ENCODE measurements around the gene ENDOV. TPM values are rescaled to one million over a fixed set of nuclear protein-coding genes. Genes with fewer than 3 reads are reported as not detected.

The ENDOV gene
- total RNA-seq, 1 donor from 2014 or later, result 22.8 TPM

DNA sequence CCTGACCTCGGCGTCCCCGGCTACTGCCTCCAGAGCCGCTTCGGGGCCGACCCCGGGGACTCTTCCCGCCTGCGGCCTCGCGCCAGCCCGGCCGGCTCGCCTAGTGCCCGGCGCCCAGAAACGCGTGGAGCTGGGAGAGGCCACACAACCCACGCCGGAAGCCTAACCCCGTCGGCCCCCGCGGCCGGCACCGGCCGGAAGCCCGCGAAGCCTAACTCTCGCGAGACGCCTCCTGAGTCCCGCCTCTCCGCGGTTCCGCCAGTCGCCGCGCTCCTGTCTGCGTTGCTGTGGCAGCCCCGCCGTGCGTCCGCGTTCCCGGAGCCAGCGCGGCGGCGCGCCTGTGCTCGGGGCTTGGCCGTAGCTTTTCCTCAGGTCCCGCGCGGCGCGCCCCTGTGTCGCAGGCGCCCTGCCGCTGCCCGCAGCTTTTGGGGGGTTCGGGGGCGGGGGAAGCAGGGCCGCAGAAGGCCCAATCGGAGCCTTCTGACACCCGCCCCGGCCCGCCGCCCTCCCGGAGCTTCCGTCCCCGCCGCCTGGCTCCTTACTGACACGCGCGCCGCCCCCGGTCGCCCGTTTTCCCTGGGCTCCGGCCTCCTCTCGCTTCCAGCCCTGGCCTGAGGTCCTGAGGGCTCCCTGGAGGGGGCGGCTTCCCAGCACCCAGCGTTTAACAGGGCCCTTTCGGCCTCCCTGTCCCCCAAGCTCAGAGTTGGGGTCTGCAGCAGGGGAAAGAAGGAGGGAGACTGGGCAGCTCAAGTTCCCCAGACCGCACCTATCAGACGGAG is 39.8 kb downstream of the ENDOV start:
- H3K4me1 Mint-ChIP-seq (ENCODE audit: low read depth), result peaks cover 36% of the 10 kb centered on the region
- TF ChIP-seq CTCF (IDR thresholded peaks at IDR 0.05), result peak; percentile 30
- H3K27ac Mint-ChIP-seq (ENCODE audit: unreplicated experiment), result peak overlapping the region; percentile 96
- H3K4me3 Mint-ChIP-seq (ENCODE audit: unreplicated experiment), result peak overlapping the region; percentile 88
- peak; percentile 98 for DNase-seq (ENCODE audit: low spot score)
- H3K9me3 Mint-ChIP-seq (ENCODE audit: low read depth), result no peaks in the 10 kb centered on the region
- H3K36me3 Mint-ChIP-seq (ENCODE audit: low read depth), result peaks cover under 1% of the 10 kb centered on the region
- H3K27me3 Mint-ChIP-seq (ENCODE audit: low read depth), result peaks cover 8% of the 10 kb centered on the region

DNA sequence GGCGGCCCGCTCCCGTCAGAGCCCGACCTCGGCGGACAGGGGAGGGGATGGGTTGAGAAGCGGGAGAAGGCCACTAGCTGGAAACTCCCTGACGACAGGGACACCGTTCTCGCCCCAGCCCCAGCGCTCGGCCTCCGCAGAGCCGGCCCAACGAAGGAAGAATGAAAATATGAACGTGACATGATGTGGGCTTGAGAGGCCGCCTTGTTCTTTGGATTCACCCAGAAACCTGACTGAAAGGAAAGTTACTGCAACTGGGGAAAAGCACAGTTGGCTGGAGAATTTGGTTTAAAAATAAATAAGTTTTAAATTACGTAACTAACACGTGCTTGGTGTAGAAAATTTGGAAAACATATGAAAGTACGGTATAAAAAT is 40.4 kb downstream of the ENDOV start:
- peak; percentile 9 for TF ChIP-seq CTCF (IDR thresholded peaks at IDR 0.05)
- no peaks in the 10 kb centered on the region for H3K9me3 Mint-ChIP-seq (ENCODE audit: low read depth)
- peaks cover 34% of the 10 kb centered on the region for H3K4me1 Mint-ChIP-seq (ENCODE audit: low read depth)
- peak overlapping the region; percentile 96 for H3K27ac Mint-ChIP-seq (ENCODE audit: unreplicated experiment)
- peaks cover 1% of the 10 kb centered on the region for H3K36me3 Mint-ChIP-seq (ENCODE audit: low read depth)
- peak overlapping the region; percentile 88 for H3K4me3 Mint-ChIP-seq (ENCODE audit: unreplicated experiment)
- peaks cover 8% of the 10 kb centered on the region for H3K27me3 Mint-ChIP-seq (ENCODE audit: low read depth)
- no peak for DNase-seq (ENCODE audit: low spot score)

DNA sequence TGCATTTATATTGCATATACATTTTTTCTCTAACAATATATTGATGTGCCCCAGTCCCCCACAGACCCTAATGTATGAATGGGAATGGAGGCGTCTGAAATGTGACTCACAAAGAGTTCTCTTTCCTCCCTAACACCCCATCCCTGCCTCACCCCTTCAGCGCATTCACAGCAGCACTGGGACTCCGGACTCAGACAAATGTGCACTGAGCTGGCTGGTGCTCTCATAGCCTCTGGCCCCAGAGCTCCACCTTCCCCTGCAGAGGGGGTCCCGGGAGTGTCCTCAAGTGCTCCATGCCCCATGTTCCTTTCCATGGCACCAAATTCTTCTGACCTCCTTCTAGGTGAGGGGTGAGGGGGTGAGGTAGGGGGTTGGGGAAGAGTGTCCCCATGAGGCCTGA is 40.8 kb downstream of the ENDOV start:
- Mint-ChIP-seq H3K4me3 (ENCODE audit: unreplicated experiment) (peak overlapping the region; percentile 57), H3K36me3 (ENCODE audit: low read depth) (peaks cover 1% of the 10 kb centered on the region), H3K9me3 (ENCODE audit: low read depth) (no peaks in the 10 kb centered on the region), H3K4me1 (ENCODE audit: low read depth) (peaks cover 34% of the 10 kb centered on the region), H3K27ac (ENCODE audit: unreplicated experiment) (no peak overlapping the region), H3K27me3 (ENCODE audit: low read depth) (peaks cover 8% of the 10 kb centered on the region)
- DNase-seq (ENCODE audit: low spot score), result no peak
- no peak for TF ChIP-seq CTCF (IDR thresholded peaks at IDR 0.05)

GRCh38 chr17:80456465-80457235 is 41.7 kb downstream of the ENDOV start:
- DNase-seq (ENCODE audit: low spot score), result no peak
- H3K4me3 Mint-ChIP-seq (ENCODE audit: unreplicated experiment), result no peak overlapping the region
- no peak for TF ChIP-seq CTCF (IDR thresholded peaks at IDR 0.05)

DNA sequence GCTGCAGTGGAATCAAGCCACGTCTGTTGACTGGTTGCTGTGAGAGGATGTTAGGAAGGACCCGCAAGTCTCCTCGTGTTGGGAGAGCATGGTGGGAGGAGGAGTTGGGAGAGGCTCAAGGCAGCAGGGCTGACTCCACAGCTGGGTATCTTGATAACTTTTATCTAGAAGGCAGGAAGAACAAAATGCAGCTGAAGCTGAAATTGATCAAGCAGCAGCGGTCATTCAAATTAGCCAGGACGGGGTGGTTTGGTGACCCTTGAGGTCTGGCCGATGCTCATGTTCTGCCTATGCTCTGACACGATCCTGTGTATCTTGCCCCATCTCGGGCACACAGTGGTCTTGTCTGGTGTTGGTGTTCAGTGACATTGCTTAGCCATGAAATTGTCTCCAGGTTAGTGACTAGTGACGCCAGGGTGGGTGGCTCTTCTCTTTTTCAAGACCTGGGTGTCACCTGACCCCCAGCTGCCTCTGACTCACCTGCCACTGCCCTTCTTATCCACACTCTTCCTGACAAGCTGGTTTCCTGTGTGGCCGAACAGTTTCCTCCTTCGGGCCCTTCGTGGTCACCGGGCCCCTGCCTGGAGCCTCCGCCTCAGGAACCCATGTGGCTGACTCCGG is 42.4 kb downstream of the ENDOV start:
- peaks cover 1% of the 10 kb centered on the region for H3K36me3 Mint-ChIP-seq (ENCODE audit: low read depth)
- H3K27ac Mint-ChIP-seq (ENCODE audit: unreplicated experiment), result no peak overlapping the region
- H3K27me3 Mint-ChIP-seq (ENCODE audit: low read depth), result peaks cover 12% of the 10 kb centered on the region
- no peak for TF ChIP-seq CTCF (IDR thresholded peaks at IDR 0.05)
- DNase-seq (ENCODE audit: low spot score), result no peak
- H3K9me3 Mint-ChIP-seq (ENCODE audit: low read depth), result no peaks in the 10 kb centered on the region
- H3K4me1 Mint-ChIP-seq (ENCODE audit: low read depth), result peaks cover 34% of the 10 kb centered on the region
- H3K4me3 Mint-ChIP-seq (ENCODE audit: unreplicated experiment), result no peak overlapping the region

More at GRCh38 chr17:80456465-80457235, 41.7 kb downstream of the ENDOV start:
- Mint-ChIP-seq H3K36me3 (ENCODE audit: low read depth) (peaks cover 1% of the 10 kb centered on the region), H3K27ac (ENCODE audit: unreplicated experiment) (no peak overlapping the region), H3K27me3 (ENCODE audit: low read depth) (peaks cover 12% of the 10 kb centered on the region), H3K4me1 (ENCODE audit: low read depth) (peaks cover 34% of the 10 kb centered on the region), H3K9me3 (ENCODE audit: low read depth) (no peaks in the 10 kb centered on the region)
